Keratinocyte (primary cell): ENCODE results near the gene RNF17.

Source experiments
- CTCF ChIP-seq, 3 experiments: IDR thresholded peaks in 1 of 3; conservative IDR thresholded peaks in 1 of 3; optimal IDR thresholded peaks in 1 of 3; 2 replicates in 2 of 3; 3 replicates in 1 of 3; pipeline versions ENCODE3 to v1.5.1; 2011; ENCODE audit warnings: low read length in 3 of 3, mild to moderate bottlenecking in 3 of 3, moderate library complexity in 2 of 3, control low read depth in 1 of 3, inconsistent platforms in 1 of 3; ENCODE audit not compliant: insufficient read depth in 2 of 3; ENCODE audit errors: extremely low read depth in 1 of 3
- EZH2 ChIP-seq: IDR thresholded peaks from one replicate; pipeline ENCODE4 v1.6.1; 2012; ENCODE audit warnings: inconsistent platforms, mild to moderate bottlenecking, low read length, moderate library complexity

- no peak for TF ChIP-seq CTCF (optimal IDR thresholded peaks at IDR 0.05 in 1 of 3, IDR thresholded peaks at IDR 0.05 in 1 of 3, conservative IDR thresholded peaks at IDR 0.05 in 1 of 3; ENCODE audit: extremely low read depth in 1 of 3, insufficient read depth in 2 of 3, low read length in 3 of 3)
- TF ChIP-seq EZH2, result no peak
Measured at GRCh38 chr13:24723206-24723605, 40.8 kb upstream of the RNF17 start.
